PC-3 (cell line): ENCODE data around the gene TBC1D2B.
"Not testable (repeated sequence)": the region's sequence is repeated elsewhere in the genome, so short reads cannot be mapped to it uniquely, and the experiment has no call there.

ENCODE experiments used
- EZH2 ChIP-seq: fragments of 300-600 bp; sonication (generic); IDR thresholded peaks from one replicate; pipeline ENCODE4 v1.6.1; 2017; ENCODE audit warnings: antibody characterized with exemption, mild to moderate bottlenecking, low read length; ENCODE audit not compliant: unreplicated experiment
- EZH2phosphoT487 ChIP-seq: fragments of 300-600 bp; sonication (generic); IDR thresholded peaks from 2 replicates; pipeline ENCODE4 v1.6.1; 2018; ENCODE audit warnings: mild to moderate bottlenecking, antibody characterized with exemption, low read length, borderline replicate concordance
- TF ChIP-seq, protein P1 (sequence below): fragments of 300-600 bp; sonication (generic); conservative IDR thresholded peaks from 2 replicates; pipeline ENCODE4 v1.5.1; 2017; ENCODE audit warnings: antibody characterized with exemption, low read depth, mild to moderate bottlenecking, low read length

DNA sequence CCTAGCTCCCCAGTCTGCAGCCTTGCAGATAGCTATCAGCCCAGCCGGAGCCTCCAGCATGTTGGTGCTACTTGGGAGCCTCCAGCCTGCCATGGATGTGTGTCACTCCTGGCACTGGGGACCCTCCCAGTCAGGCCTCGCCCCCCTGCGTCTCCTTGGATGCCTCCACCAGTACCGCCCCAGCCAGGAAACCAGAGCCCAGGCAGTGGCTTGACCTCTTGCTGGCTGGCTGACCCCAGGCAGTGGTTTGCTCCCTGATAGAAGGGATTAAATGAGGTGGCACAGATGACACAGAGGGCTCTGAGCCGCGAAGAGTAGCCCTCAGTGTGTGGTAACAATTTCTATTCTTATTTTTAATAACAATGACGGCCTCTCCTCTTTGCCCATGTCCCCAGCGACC lies 98.4 kb downstream of the TBC1D2B start:
- TF ChIP-seq, protein P1, sequence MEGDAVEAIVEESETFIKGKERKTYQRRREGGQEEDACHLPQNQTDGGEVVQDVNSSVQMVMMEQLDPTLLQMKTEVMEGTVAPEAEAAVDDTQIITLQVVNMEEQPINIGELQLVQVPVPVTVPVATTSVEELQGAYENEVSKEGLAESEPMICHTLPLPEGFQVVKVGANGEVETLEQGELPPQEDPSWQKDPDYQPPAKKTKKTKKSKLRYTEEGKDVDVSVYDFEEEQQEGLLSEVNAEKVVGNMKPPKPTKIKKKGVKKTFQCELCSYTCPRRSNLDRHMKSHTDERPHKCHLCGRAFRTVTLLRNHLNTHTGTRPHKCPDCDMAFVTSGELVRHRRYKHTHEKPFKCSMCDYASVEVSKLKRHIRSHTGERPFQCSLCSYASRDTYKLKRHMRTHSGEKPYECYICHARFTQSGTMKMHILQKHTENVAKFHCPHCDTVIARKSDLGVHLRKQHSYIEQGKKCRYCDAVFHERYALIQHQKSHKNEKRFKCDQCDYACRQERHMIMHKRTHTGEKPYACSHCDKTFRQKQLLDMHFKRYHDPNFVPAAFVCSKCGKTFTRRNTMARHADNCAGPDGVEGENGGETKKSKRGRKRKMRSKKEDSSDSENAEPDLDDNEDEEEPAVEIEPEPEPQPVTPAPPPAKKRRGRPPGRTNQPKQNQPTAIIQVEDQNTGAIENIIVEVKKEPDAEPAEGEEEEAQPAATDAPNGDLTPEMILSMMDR, result not testable (repeated sequence)
- TF ChIP-seq EZH2, EZH2phosphoT487: not testable (repeated sequence)
